ENCODE data around the gene NPSR1.

NPSR1 gene

DNA sequence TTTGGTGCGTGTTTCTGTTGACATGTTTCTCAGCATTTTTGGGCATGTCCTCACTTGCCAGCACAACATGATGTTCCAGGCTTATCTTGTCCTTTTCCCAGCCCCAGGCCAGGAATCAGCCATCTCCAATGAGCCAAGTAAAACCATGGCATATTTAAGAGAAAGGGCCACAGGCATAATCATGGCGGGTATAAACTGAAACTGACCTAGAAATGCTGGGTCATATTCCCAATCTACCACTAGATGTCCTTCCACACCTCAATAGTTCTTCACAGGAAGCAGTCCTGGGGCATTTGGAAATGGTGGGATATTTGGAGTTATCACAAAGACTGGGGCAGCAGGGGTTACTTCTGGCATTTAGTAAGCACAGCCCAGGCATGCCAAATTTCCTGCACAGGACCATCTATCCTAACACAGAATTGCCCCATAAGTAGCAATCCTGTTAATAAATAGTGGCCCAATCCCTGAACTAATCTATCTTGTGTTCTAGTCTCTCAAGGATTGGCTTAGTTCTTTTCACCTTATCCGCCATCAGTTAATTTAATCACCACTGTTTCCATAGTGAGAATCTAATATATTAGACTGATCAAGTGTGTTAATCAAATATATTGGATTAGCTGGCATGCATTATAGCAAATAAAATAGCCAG, 101.6 kb downstream of the NPSR1 start:
- H3K27ac ChIP-seq (ENCODE audit: low read length) = no peak overlapping the region
- no peaks in the 10 kb centered on the region for H3K9me3 ChIP-seq (ENCODE audit: control insufficient read depth, low read depth, low read length)
- no peaks in the 10 kb centered on the region for H3K4me1 ChIP-seq (ENCODE audit: control insufficient read depth, low read depth, low read length)
- no peaks in the 10 kb centered on the region for H3K36me3 ChIP-seq (ENCODE audit: control insufficient read depth, low read depth, low read length)
- H3K9ac ChIP-seq (ENCODE audit: low read length) = no peak overlapping the region
- H3K27me3 ChIP-seq (ENCODE audit: control insufficient read depth, insufficient read depth, low read length) = no peaks in the 10 kb centered on the region
- H3K4me3 ChIP-seq (ENCODE audit: low read length) = no peak overlapping the region

DNA sequence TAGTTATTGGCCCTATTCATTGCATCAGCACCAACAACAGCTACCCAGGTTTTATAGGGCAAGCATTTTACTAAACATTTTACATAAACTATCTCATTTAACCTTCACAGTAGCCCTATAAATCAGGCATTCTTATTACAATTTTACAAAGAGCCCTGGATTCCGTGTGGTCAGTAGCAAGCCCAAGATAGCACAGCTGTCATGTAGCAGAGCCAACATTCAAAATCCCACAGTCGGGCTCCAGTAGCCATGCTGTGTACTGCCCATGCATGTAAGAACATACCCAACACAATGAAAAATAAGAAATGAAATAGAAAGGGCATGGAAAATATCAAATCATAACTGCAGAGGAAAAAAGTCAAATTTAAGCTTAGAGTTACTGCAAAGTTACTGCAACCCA, 102.3 kb downstream of the NPSR1 start:
- no peak overlapping the region for H3K9ac ChIP-seq (ENCODE audit: low read length)
- no peaks in the 10 kb centered on the region for H3K4me1 ChIP-seq (ENCODE audit: control insufficient read depth, low read depth, low read length)
- H3K36me3 ChIP-seq (ENCODE audit: control insufficient read depth, low read depth, low read length) = no peaks in the 10 kb centered on the region
- H3K27me3 ChIP-seq (ENCODE audit: control insufficient read depth, insufficient read depth, low read length) = no peaks in the 10 kb centered on the region
- no peak overlapping the region for H3K4me3 ChIP-seq (ENCODE audit: low read length)
- H3K27ac ChIP-seq (ENCODE audit: low read length) = no peak overlapping the region
- H3K9me3 ChIP-seq (ENCODE audit: control insufficient read depth, low read depth, low read length) = no peaks in the 10 kb centered on the region

DNA sequence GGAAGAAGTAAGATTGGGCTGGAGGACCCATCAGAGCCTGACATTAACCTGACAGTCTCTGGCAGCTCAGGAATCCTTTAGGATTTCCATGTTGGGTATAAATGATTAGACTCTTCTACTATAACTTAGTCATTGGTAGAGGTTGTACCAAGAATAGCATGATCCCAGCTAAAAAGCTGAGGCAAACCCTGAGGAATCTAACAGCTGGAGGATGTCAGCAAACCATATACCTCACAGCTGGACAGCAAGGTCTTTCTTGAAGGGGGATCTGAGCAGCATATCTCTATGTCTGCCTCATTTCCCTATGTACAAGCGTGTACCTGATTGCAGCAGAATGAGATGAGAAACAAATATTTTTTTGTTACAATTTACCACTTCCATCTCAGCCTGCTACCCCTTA, 103.2 kb downstream of the NPSR1 start:
- no peak overlapping the region for H3K4me3 ChIP-seq (ENCODE audit: low read length)
- no peaks in the 10 kb centered on the region for H3K36me3 ChIP-seq (ENCODE audit: control insufficient read depth, low read depth, low read length)
- H3K4me1 ChIP-seq (ENCODE audit: control insufficient read depth, low read depth, low read length) = no peaks in the 10 kb centered on the region
- no peaks in the 10 kb centered on the region for H3K27me3 ChIP-seq (ENCODE audit: control insufficient read depth, insufficient read depth, low read length)
- H3K9me3 ChIP-seq (ENCODE audit: control insufficient read depth, low read depth, low read length) = no peaks in the 10 kb centered on the region
- no peak overlapping the region for H3K9ac ChIP-seq (ENCODE audit: low read length)
- H3K27ac ChIP-seq (ENCODE audit: low read length) = no peak overlapping the region

DNA sequence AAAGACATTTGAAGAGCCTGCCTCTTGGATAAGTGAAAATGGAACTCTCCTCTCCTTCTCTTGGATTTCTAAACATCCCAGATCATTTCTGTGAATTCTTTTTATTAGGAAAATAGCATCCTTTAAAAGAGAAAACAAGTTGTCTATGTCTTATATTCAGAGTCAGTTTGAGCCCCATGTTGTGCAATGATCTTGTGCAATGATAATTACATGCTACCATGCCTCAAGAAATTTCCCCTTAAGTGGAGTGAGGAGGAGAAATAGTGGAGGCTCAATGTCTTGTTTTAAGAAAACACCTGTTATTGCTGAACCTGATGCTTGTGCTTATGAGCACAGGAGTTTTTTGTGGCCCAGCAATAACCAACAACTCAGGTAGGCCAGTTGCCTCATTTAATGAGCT, 103.6 kb downstream of the NPSR1 start:
- Histone ChIP-seq H3K27me3 (ENCODE audit: control insufficient read depth, insufficient read depth, low read length) (no peaks in the 10 kb centered on the region), H3K27ac (ENCODE audit: low read length) (no peak overlapping the region), H3K36me3 (ENCODE audit: control insufficient read depth, low read depth, low read length) (no peaks in the 10 kb centered on the region), H3K9ac (ENCODE audit: low read length) (no peak overlapping the region), H3K4me3 (ENCODE audit: low read length) (no peak overlapping the region), H3K9me3 (ENCODE audit: control insufficient read depth, low read depth, low read length) (no peaks in the 10 kb centered on the region), H3K4me1 (ENCODE audit: control insufficient read depth, low read depth, low read length) (no peaks in the 10 kb centered on the region)

DNA sequence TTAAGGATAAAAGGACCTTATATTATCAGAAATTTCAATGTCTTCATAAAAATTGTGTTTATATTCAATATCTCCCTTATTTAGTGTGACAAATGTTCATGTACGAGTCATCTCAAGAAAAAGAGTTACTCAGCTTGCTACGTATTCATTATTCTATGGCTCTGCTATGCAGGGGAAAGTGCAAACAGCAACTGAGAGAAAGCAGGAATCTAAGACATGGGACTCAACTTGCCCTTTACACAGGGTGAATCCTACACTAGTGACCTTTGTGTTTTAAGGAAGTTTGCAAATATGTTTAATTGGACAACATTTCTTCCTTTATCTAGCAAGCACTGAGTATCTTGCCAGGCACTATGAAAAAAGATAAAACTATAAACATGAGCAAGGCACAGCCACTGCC, 104.7 kb downstream of the NPSR1 start:
- Histone ChIP-seq H3K27me3 (ENCODE audit: control insufficient read depth, insufficient read depth, low read length) (no peaks in the 10 kb centered on the region), H3K36me3 (ENCODE audit: control insufficient read depth, low read depth, low read length) (no peaks in the 10 kb centered on the region), H3K9me3 (ENCODE audit: control insufficient read depth, low read depth, low read length) (no peaks in the 10 kb centered on the region), H3K27ac (ENCODE audit: low read length) (no peak overlapping the region), H3K4me3 (ENCODE audit: low read length) (no peak overlapping the region), H3K9ac (ENCODE audit: low read length) (no peak overlapping the region), H3K4me1 (ENCODE audit: control insufficient read depth, low read depth, low read length) (no peaks in the 10 kb centered on the region)

DNA sequence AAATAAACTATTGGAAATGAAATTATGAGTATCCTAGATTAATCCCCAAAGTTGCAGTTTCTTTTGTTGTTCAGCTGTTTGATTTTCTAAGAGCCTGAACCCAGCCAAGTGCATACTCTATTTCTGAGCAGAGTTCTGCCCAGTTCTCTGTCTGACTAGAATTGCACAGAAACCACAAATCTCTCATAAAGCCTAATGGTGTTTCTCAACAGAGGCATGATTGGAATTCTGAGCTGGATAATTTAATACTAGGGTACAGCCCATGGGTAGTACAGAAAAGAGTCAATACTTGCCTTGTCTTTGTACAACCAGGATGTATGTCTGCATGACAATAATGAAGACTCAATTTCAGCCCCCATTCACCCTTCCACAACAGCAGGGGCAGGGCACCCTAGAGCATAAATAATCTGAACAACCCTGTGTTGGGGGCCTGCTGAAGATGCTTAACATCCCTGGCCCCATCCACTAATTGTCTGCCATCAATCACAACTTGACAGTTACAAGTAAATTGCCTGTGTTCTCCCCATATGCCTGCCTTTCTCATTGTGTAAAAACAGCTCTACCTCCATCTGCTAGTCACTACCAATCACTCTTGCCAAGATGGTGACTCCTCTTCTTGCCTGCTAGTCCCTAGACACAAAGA, 114.4 kb downstream of the NPSR1 start:
- Histone ChIP-seq H3K4me1 (ENCODE audit: control insufficient read depth, low read depth, low read length) (peaks cover 6% of the 10 kb centered on the region), H3K36me3 (ENCODE audit: control insufficient read depth, low read depth, low read length) (no peaks in the 10 kb centered on the region), H3K27ac (ENCODE audit: low read length) (no peak overlapping the region), H3K4me3 (ENCODE audit: low read length) (no peak overlapping the region), H3K27me3 (ENCODE audit: control insufficient read depth, insufficient read depth, low read length) (no peaks in the 10 kb centered on the region), H3K9ac (ENCODE audit: low read length) (no peak overlapping the region), H3K9me3 (ENCODE audit: control insufficient read depth, low read depth, low read length) (no peaks in the 10 kb centered on the region)

DNA sequence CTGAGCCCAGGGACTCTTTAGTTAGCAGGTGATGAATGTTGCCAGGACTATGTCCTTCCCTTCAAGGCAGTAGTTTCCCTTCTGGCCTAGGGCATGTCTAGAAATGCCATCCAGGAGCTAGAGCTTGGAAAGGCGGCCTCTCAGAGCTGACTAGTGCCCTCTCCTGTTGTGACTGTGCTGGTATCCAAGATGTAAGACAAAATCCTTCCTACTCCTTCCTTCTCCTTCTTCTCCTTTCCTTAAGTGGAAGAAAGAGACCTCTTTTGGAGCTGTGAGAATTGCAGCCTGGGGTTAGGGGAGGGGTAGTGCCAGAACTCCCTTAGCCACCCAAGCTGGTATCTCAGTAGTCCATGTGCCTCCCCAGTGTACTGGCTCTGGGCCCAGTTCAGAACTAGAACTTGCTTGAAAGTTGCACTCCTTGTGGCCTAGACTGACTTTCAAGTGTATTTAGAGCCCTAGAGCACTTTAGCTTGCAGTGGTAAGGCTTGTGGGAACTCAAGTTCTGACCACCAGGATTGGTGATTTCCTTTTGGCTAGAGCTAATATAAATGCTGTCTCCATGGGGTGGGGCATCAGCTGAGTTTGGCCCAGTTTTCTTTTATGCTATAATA, 118.8 kb downstream of the NPSR1 start:
- no peaks in the 10 kb centered on the region for H3K36me3 ChIP-seq (ENCODE audit: control insufficient read depth, low read depth, low read length)

DNA sequence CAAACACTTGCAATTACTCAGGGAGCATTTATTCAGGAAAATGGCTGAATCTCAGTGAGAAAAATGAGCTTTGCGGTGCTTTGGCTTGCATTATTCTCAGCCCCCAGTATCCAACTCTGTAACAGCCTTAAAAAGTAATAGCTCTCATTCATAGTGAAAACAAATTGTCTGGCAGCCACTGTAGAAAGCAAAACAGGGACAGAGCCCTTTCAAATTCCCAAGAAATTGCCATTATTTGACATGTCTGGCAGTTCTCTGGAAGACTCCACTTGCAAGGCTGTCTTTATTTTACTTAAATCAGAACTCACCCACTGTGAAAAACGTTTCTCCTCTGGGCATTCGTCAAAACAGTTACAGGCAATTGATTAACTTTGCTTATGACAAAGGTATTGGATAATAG, 122.5 kb downstream of the NPSR1 start:
- Histone ChIP-seq H3K4me3 (ENCODE audit: low read length) (no peak overlapping the region), H3K9me3 (ENCODE audit: control insufficient read depth, low read depth, low read length) (no peaks in the 10 kb centered on the region), H3K36me3 (ENCODE audit: control insufficient read depth, low read depth, low read length) (no peaks in the 10 kb centered on the region), H3K27ac (ENCODE audit: low read length) (no peak overlapping the region), H3K27me3 (ENCODE audit: control insufficient read depth, insufficient read depth, low read length) (no peaks in the 10 kb centered on the region), H3K9ac (ENCODE audit: low read length) (no peak overlapping the region), H3K4me1 (ENCODE audit: control insufficient read depth, low read depth, low read length) (peaks cover 8% of the 10 kb centered on the region)

More for the DNA sequence above, 118.8 kb downstream of the NPSR1 start:
- H3K4me3 ChIP-seq (ENCODE audit: low read length) = no peak overlapping the region
- H3K4me1 ChIP-seq (ENCODE audit: control insufficient read depth, low read depth, low read length) = peaks cover 8% of the 10 kb centered on the region
- H3K27me3 ChIP-seq (ENCODE audit: control insufficient read depth, insufficient read depth, low read length) = no peaks in the 10 kb centered on the region
- no peak overlapping the region for H3K27ac ChIP-seq (ENCODE audit: low read length)
- H3K9ac ChIP-seq (ENCODE audit: low read length) = no peak overlapping the region
- H3K9me3 ChIP-seq (ENCODE audit: control insufficient read depth, low read depth, low read length) = no peaks in the 10 kb centered on the region

DNA sequence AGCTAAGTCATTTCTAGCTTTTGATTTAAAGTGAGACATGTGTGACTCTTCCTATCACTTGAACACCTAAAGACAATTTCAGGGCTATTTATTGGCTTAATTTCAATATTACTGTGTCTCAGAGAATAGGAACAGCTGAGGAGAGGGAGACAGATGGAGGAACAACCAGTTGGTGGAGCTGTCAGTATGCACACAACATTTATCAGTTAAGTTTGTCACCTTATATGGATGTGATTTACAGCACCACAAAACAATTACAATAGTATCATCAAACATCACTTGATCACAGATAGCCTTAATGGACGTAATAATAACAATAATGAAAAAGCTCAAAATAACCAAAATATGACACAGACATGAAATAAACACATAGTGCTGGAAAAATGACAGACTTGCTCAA, 129.6 kb downstream of the NPSR1 start:
- Histone ChIP-seq H3K27me3 (ENCODE audit: control insufficient read depth, insufficient read depth, low read length) (no peaks in the 10 kb centered on the region), H3K27ac (ENCODE audit: low read length) (no peak overlapping the region), H3K4me3 (ENCODE audit: low read length) (no peak overlapping the region), H3K9me3 (ENCODE audit: control insufficient read depth, low read depth, low read length) (no peaks in the 10 kb centered on the region), H3K9ac (ENCODE audit: low read length) (no peak overlapping the region), H3K36me3 (ENCODE audit: control insufficient read depth, low read depth, low read length) (no peaks in the 10 kb centered on the region), H3K4me1 (ENCODE audit: control insufficient read depth, low read depth, low read length) (no peaks in the 10 kb centered on the region)

DNA sequence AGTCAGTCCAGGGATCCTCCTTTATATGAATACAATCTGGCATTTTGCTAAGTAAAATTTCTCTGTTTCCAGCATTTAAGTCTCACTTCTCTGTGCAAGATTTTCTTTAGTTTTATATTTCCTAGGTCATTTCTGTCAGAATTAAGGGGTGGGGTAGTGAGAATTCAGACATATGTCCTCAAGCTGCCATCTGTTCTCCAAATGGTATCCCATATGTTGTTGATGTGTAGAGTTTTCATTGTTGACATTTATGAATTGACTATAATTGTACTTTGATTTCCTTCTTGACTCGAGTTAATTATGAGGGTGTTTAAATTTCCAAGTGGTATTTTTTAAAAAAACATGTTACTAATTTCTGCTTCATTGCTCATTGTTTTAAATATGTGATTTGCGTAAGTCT, 148.8 kb downstream of the NPSR1 start:
- Histone ChIP-seq H3K27me3 (ENCODE audit: control insufficient read depth, insufficient read depth, low read length) (no peaks in the 10 kb centered on the region), H3K27ac (ENCODE audit: low read length) (no peak overlapping the region), H3K4me1 (ENCODE audit: control insufficient read depth, low read depth, low read length) (no peaks in the 10 kb centered on the region), H3K4me3 (ENCODE audit: low read length) (no peak overlapping the region), H3K9ac (ENCODE audit: low read length) (no peak overlapping the region), H3K36me3 (ENCODE audit: control insufficient read depth, low read depth, low read length) (no peaks in the 10 kb centered on the region), H3K9me3 (ENCODE audit: control insufficient read depth, low read depth, low read length) (no peaks in the 10 kb centered on the region)

DNA sequence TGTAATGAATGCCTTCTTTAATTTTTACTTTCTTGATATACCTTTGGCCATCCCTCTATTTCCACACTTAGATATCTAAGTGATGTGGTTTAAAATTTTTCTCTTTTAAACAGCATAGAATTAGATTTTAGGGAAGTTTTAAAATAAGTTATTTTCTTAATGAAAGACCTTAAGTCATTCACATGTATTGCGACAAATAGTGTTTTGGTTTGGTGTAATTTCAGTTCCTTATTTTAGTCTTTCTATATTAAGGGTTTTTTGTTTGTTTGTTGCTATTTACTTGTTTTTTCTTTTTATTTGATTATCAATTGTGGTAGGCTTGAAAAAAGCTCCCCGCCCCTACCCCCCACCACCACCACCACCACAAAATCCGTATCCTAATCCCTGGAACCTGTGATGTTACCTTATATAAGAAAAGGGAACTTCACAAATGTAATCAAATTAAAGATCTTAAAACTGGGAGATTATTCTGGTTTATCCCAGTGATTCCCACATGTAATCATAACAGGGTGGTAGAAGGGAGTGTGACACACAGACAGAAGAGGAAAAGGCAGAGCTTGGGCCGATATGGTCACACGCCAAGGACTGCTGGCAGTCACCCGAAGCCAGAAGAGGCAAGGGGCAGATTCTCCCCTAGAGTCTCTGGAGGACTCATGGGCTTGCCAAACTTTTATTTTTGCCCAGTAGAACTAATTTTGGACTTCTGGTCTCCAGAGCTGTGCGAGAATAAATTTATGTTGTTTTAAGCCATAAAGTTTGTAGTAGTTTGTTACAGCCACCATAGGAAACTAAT, 149.7 kb downstream of the NPSR1 start:
- no peaks in the 10 kb centered on the region for H3K9me3 ChIP-seq (ENCODE audit: control insufficient read depth, low read depth, low read length)
- no peaks in the 10 kb centered on the region for H3K4me1 ChIP-seq (ENCODE audit: control insufficient read depth, low read depth, low read length)
- H3K4me3 ChIP-seq (ENCODE audit: low read length) = no peak overlapping the region
- H3K9ac ChIP-seq (ENCODE audit: low read length) = no peak overlapping the region
- H3K27ac ChIP-seq (ENCODE audit: low read length) = no peak overlapping the region
- no peaks in the 10 kb centered on the region for H3K27me3 ChIP-seq (ENCODE audit: control insufficient read depth, insufficient read depth, low read length)
- no peaks in the 10 kb centered on the region for H3K36me3 ChIP-seq (ENCODE audit: control insufficient read depth, low read depth, low read length)
